WTC11 (cell line): Measurements from ENCODE around the gene KCNIP4. TPM values are rescaled to one million over a fixed set of nuclear protein-coding genes. Genes with fewer than 3 reads are reported as not detected.

Experiments used
- ATAC-seq: fragments of 200-7000 bp; cut with Tn5 transposase; 2 replicates; pipeline ENCODE4 v1.10.0; 2021; ENCODE audit warnings: mild to moderate bottlenecking, moderate library complexity
- CTCF ChIA-PET: fragments of 300-600 bp; sonication (Branson Sonifier 250); formaldehyde crosslinking; loops from one replicate; lab custom pipeline; 2021; ENCODE audit warnings: antibody characterized with exemption; lab: Charles Lee
- POLR2A ChIA-PET: fragments of 350-600 bp; sonication (Branson Sonifier 250); formaldehyde crosslinking; loops from one replicate; lab custom pipeline; 2021; ENCODE audit warnings: antibody characterized with exemption; lab: Charles Lee
- DNase-seq: peaks from one replicate; pipeline ENCODE4 v3.0.0; 2021; ENCODE audit warnings: low spot score
- H3K27ac Mint-ChIP-seq: 2 replicates; pipeline ENCODE4 v1.8.0; 2021; ENCODE audit warnings: mixed read lengths
- H3K27me3 Mint-ChIP-seq: 2 replicates; pipeline ENCODE4 v1.8.0; 2021; ENCODE audit warnings: low read depth, mild to moderate bottlenecking, moderate library complexity, mixed read lengths
- H3K36me3 Mint-ChIP-seq: 2 replicates; pipeline ENCODE4 v1.8.0; 2021; ENCODE audit warnings: mixed read lengths
- H3K4me1 Mint-ChIP-seq: 2 replicates; pipeline ENCODE4 v1.8.0; 2022; ENCODE audit warnings: mixed read lengths
- H3K4me3 Mint-ChIP-seq: 2 replicates; pipeline ENCODE4 v1.8.0; 2021; ENCODE audit warnings: mild to moderate bottlenecking, moderate library complexity, mixed read lengths
- H3K9me3 Mint-ChIP-seq: 2 replicates; pipeline ENCODE4 v1.8.0; 2021; ENCODE audit warnings: mixed read lengths
- CDX4 ChIP-seq: fragments of 250-450 bp; sonication (Bioruptor Pico); IDR thresholded peaks from 2 replicates; pipeline ENCODE4 v1.9.0; 2021; ENCODE audit warnings: moderate library complexity, mild to moderate bottlenecking, inconsistent platforms, borderline replicate concordance
- E2F4 ChIP-seq: sonication (generic); formaldehyde crosslinking; IDR thresholded peaks from 2 replicates; pipeline ENCODE4 v1.8.1; 2022; ENCODE audit warnings: low read depth, mild to moderate bottlenecking, moderate library complexity, missing genetic modification reagents, borderline replicate concordance
- FOXJ3 ChIP-seq: sonication (generic); formaldehyde crosslinking; IDR thresholded peaks from 2 replicates; pipeline ENCODE4 v1.9.0; 2021; ENCODE audit warnings: missing genetic modification reagents, mild to moderate bottlenecking, borderline replicate concordance
- IRF2 ChIP-seq: sonication (generic); formaldehyde crosslinking; IDR thresholded peaks from 2 replicates; pipeline ENCODE4 v1.8.0; 2022; ENCODE audit warnings: low read depth, missing genetic modification reagents, borderline replicate concordance
- JAZF1 ChIP-seq: fragments of 250-450 bp; sonication (Bioruptor Pico); IDR thresholded peaks from 2 replicates; pipeline ENCODE4 v1.9.0; 2021; ENCODE audit warnings: moderate library complexity, mild to moderate bottlenecking, inconsistent platforms
- KAT7 ChIP-seq: sonication (generic); formaldehyde crosslinking; IDR thresholded peaks from 2 replicates; pipeline ENCODE4 v1.8.1; 2023; ENCODE audit warnings: missing genetic modification reagents, mild to moderate bottlenecking, borderline replicate concordance
- MYBL2 ChIP-seq: sonication (generic); formaldehyde crosslinking; IDR thresholded peaks from 2 replicates; pipeline ENCODE4 v1.8.1; 2023; ENCODE audit warnings: mild to moderate bottlenecking, moderate library complexity, missing genetic modification reagents
- NFYB ChIP-seq: sonication (generic); formaldehyde crosslinking; conservative IDR thresholded peaks from 2 replicates; pipeline ENCODE4 v1.8.0; 2022; ENCODE audit warnings: low read depth, missing genetic modification reagents
- PRDM15 ChIP-seq: sonication (generic); formaldehyde crosslinking; IDR thresholded peaks from 2 replicates; pipeline ENCODE4 v1.8.0; 2022; ENCODE audit warnings: missing genetic modification reagents
- PREB ChIP-seq: sonication (generic); formaldehyde crosslinking; IDR thresholded peaks from 2 replicates; pipeline ENCODE4 v1.8.1; 2022; ENCODE audit warnings: mild to moderate bottlenecking, missing genetic modification reagents, moderate library complexity, borderline replicate concordance
- RELA ChIP-seq: sonication (generic); formaldehyde crosslinking; IDR thresholded peaks from 2 replicates; pipeline ENCODE4 v1.8.1; 2022; ENCODE audit warnings: missing genetic modification reagents, mild to moderate bottlenecking, borderline replicate concordance
- TCF7 ChIP-seq: sonication (generic); formaldehyde crosslinking; IDR thresholded peaks from 2 replicates; pipeline ENCODE4 v1.8.0; 2022; ENCODE audit warnings: mild to moderate bottlenecking, low read depth, missing genetic modification reagents, moderate library complexity
- ZBTB21 ChIP-seq: sonication (generic); formaldehyde crosslinking; IDR thresholded peaks from 2 replicates; pipeline ENCODE4 v1.8.1; 2023; ENCODE audit warnings: mild to moderate bottlenecking, missing genetic modification reagents, borderline replicate concordance
- ZNF121 ChIP-seq: sonication (generic); formaldehyde crosslinking; IDR thresholded peaks from 2 replicates; pipeline ENCODE4 v1.8.0; 2023; ENCODE audit warnings: missing genetic modification reagents
- ZNF219 ChIP-seq: sonication (generic); formaldehyde crosslinking; IDR thresholded peaks from 2 replicates; pipeline ENCODE4 v1.8.0; 2023; ENCODE audit warnings: missing genetic modification reagents, mild to moderate bottlenecking, borderline replicate concordance
- ZNF423 ChIP-seq: fragments of 250-450 bp; sonication (Bioruptor Pico); IDR thresholded peaks from 2 replicates; pipeline ENCODE4 v2.1.2; 2022; ENCODE audit warnings: mild to moderate bottlenecking, moderate library complexity
- total RNA-seq: library from RNA; stranded (reverse); gene quantifications from 3 replicates; pipeline ENCODE4 v1.2.3, GENCODE V29; 2021
- TF ChIP-seq, protein P1 (sequence below): sonication (generic); formaldehyde crosslinking; conservative IDR thresholded peaks from 2 replicates; pipeline ENCODE4 v1.8.1; 2022; ENCODE audit warnings: mild to moderate bottlenecking, missing genetic modification reagents
- TF ChIP-seq, protein P2 (sequence below): sonication (generic); formaldehyde crosslinking; IDR thresholded peaks from 2 replicates; pipeline ENCODE4 v1.8.1; 2022; ENCODE audit warnings: low read depth, missing genetic modification reagents, borderline replicate concordance

The KCNIP4 gene
- total RNA-seq, 1 experiment from 2014 or later: not detected

GRCh38 chr4:21872101-21872500, 76.5 kb downstream of the KCNIP4 start:
- DNase-seq: no peak
- Mint-ChIP-seq H3K9me3 (0 out of 2 replicates have a peak, but pooled peaks cover 4% of the 10 kb centered on the region), H3K4me3 (no peak overlapping the region), H3K27me3 (no peaks in the 10 kb centered on the region), H3K4me1 (peaks cover 14% of the 10 kb centered on the region), H3K36me3 (no peaks in the 10 kb centered on the region), H3K27ac (no peak overlapping the region)
- TF ChIP-seq PREB (CRISPR knock-in tag): no peak
- TF ChIP-seq MYBL2 (CRISPR knock-in tag): no peak
- no peak for TF ChIP-seq ZBTB21 (CRISPR knock-in tag)
- TF ChIP-seq RELA: no peak
- TF ChIP-seq, protein P1, sequence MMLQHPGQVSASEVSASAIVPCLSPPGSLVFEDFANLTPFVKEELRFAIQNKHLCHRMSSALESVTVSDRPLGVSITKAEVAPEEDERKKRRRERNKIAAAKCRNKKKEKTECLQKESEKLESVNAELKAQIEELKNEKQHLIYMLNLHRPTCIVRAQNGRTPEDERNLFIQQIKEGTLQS (CRISPR knock-in tag): no peak
- no peak for TF ChIP-seq PRDM15 (CRISPR knock-in tag)
- TF ChIP-seq ZNF121 (CRISPR knock-in tag): no peak
- no peak for TF ChIP-seq TCF7 (CRISPR knock-in tag)
- TF ChIP-seq JAZF1 (CRISPR knock-in tag): no peak
- TF ChIP-seq E2F4 (CRISPR knock-in tag): no peak
- TF ChIP-seq, protein P2, sequence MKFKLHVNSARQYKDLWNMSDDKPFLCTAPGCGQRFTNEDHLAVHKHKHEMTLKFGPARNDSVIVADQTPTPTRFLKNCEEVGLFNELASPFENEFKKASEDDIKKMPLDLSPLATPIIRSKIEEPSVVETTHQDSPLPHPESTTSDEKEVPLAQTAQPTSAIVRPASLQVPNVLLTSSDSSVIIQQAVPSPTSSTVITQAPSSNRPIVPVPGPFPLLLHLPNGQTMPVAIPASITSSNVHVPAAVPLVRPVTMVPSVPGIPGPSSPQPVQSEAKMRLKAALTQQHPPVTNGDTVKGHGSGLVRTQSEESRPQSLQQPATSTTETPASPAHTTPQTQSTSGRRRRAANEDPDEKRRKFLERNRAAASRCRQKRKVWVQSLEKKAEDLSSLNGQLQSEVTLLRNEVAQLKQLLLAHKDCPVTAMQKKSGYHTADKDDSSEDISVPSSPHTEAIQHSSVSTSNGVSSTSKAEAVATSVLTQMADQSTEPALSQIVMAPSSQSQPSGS: no peak
- TF ChIP-seq ZNF423 (CRISPR knock-in tag): no peak
- TF ChIP-seq NFYB (CRISPR knock-in tag): no peak
- TF ChIP-seq IRF2 (CRISPR knock-in tag): no peak
- TF ChIP-seq CDX4 (CRISPR knock-in tag): no peak
- TF ChIP-seq KAT7: no peak
- no peak for TF ChIP-seq FOXJ3 (CRISPR knock-in tag)
- no peak for TF ChIP-seq ZNF219 (CRISPR knock-in tag)
- no peak for ATAC-seq
- CTCF ChIA-PET: no interaction called here
- POLR2A ChIA-PET: no interaction called here
